Lower leg skin (tissue), 3 donors: Measurements from ENCODE around the gene PODNL1.

Source experiments
- POLR2A ChIP-seq, 2 donors: fragments of 450-650 bp; IDR thresholded peaks; one replicate each; pipeline ENCODE4 v1.6.1; 2016 to 2017; ENCODE audit warnings: antibody characterized with exemption in 2 of 2, mild to moderate bottlenecking in 1 of 2, moderate library complexity in 1 of 2
- TF ChIP-seq, protein P1 (sequence below), 3 donors: fragments of 450-650 bp; IDR thresholded peaks; one replicate each; pipeline ENCODE4 v1.5.1; 2016; ENCODE audit warnings: antibody characterized with exemption in 3 of 3, mild to moderate bottlenecking in 3 of 3, moderate library complexity in 2 of 3

DNA sequence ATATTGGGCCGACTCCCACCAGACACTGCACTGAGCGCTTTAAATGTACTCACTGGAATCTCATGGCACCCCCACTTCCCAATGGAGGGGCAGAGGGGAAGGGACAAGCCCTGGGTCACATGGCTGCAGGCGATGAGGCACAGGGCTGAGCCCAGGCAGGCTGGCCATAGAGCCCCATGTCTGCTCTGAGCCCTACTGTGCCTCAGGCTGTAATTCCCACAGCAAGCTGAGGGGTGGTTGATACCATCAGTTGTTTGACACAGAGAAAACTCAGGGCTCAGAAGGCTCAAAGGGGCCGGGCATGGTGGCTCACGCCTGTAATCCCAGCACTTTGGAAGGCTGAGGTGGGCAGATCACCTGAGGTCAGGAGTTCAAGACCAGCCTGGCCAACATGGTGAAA, 42.8 kb upstream of the PODNL1 start:
- TF ChIP-seq, protein P1, sequence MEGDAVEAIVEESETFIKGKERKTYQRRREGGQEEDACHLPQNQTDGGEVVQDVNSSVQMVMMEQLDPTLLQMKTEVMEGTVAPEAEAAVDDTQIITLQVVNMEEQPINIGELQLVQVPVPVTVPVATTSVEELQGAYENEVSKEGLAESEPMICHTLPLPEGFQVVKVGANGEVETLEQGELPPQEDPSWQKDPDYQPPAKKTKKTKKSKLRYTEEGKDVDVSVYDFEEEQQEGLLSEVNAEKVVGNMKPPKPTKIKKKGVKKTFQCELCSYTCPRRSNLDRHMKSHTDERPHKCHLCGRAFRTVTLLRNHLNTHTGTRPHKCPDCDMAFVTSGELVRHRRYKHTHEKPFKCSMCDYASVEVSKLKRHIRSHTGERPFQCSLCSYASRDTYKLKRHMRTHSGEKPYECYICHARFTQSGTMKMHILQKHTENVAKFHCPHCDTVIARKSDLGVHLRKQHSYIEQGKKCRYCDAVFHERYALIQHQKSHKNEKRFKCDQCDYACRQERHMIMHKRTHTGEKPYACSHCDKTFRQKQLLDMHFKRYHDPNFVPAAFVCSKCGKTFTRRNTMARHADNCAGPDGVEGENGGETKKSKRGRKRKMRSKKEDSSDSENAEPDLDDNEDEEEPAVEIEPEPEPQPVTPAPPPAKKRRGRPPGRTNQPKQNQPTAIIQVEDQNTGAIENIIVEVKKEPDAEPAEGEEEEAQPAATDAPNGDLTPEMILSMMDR (IDR thresholded peaks at IDR 0.05): no peak
- TF ChIP-seq POLR2A (IDR thresholded peaks at IDR 0.05): no peak
